HL-60 (cell line): ENCODE data around the gene FOXL2.

Experiments used
- DNase-seq, 2 experiments: peaks; one replicate each; pipeline ENCODE4 v3.0.0-alpha.2; 2010 to 2020; ENCODE audit warnings: low read depth in 1 of 2, low spot score in 1 of 2
- H3K27ac ChIP-seq: fragments of 250-450 bp; sonication (Bioruptor Pico); replicated peaks from 2 replicates; pipeline ENCODE4 v1.5.1; 2020; ENCODE audit warnings: mild to moderate bottlenecking, moderate library complexity
- H3K27me3 ChIP-seq: fragments of 250-450 bp; sonication (Bioruptor Pico); 2 replicates; pipeline ENCODE4 v1.5.1; 2021; ENCODE audit warnings: mild to moderate bottlenecking, moderate library complexity; ENCODE audit not compliant: insufficient read depth, poor library complexity, severe bottlenecking
- H3K4me3 ChIP-seq: replicated peaks from 2 replicates; pipeline ENCODE4 v1.5.1; 2011; ENCODE audit warnings: mild to moderate bottlenecking, control low read depth, low read length; ENCODE audit not compliant: insufficient read depth
- GABPA ChIP-seq: IDR thresholded peaks from 2 replicates; pipeline ENCODE4 v1.6.1; 2012; ENCODE audit warnings: low read depth
- POLR2AphosphoS5 ChIP-seq: IDR thresholded peaks from 2 replicates; pipeline ENCODE4 v1.6.1; 2012; ENCODE audit warnings: low read depth
- SPI1 ChIP-seq: IDR thresholded peaks from 2 replicates; pipeline ENCODE4 v1.6.1; 2012; ENCODE audit warnings: low read depth, mild to moderate bottlenecking, borderline replicate concordance
- TF ChIP-seq, protein P1 (sequence below): IDR thresholded peaks from 2 replicates; pipeline ENCODE4 v1.6.1; 2012; ENCODE audit warnings: low read depth; ENCODE audit not compliant: insufficient replicate concordance
- TF ChIP-seq, protein P2 (sequence below): IDR thresholded peaks from one replicate; pipeline ENCODE4 v1.5.1; 2011; ENCODE audit warnings: low read length, control low read depth, inconsistent platforms; ENCODE audit not compliant: insufficient read depth

The FOXL2 gene

DNA sequence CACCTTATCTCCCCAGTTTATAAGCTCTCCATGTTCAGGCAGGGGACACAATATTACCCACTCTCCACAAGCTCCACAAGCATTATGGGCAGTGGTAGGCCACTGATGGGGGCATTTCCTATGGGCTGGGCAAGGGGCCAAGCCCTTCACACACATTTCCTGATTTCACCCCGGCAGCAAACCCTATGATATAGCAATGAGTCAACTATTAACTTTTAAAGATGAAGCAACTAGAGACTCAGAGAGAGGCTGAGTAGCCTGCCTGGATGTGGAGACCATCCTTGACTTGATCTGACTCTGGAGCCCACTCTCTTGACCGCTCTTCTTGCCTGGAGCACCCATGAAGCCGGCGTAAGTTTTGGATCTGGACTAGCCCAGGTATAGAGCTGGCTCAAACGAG, 27.5 kb upstream of the FOXL2 start:
- H3K27me3 ChIP-seq: peaks cover 3% of the 10 kb centered on the region
- no peak overlapping the region for H3K4me3 ChIP-seq
- no peak overlapping the region for H3K27ac ChIP-seq
- TF ChIP-seq, protein P1, sequence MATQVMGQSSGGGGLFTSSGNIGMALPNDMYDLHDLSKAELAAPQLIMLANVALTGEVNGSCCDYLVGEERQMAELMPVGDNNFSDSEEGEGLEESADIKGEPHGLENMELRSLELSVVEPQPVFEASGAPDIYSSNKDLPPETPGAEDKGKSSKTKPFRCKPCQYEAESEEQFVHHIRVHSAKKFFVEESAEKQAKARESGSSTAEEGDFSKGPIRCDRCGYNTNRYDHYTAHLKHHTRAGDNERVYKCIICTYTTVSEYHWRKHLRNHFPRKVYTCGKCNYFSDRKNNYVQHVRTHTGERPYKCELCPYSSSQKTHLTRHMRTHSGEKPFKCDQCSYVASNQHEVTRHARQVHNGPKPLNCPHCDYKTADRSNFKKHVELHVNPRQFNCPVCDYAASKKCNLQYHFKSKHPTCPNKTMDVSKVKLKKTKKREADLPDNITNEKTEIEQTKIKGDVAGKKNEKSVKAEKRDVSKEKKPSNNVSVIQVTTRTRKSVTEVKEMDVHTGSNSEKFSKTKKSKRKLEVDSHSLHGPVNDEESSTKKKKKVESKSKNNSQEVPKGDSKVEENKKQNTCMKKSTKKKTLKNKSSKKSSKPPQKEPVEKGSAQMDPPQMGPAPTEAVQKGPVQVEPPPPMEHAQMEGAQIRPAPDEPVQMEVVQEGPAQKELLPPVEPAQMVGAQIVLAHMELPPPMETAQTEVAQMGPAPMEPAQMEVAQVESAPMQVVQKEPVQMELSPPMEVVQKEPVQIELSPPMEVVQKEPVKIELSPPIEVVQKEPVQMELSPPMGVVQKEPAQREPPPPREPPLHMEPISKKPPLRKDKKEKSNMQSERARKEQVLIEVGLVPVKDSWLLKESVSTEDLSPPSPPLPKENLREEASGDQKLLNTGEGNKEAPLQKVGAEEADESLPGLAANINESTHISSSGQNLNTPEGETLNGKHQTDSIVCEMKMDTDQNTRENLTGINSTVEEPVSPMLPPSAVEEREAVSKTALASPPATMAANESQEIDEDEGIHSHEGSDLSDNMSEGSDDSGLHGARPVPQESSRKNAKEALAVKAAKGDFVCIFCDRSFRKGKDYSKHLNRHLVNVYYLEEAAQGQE: no peak
- no peak for DNase-seq

DNA sequence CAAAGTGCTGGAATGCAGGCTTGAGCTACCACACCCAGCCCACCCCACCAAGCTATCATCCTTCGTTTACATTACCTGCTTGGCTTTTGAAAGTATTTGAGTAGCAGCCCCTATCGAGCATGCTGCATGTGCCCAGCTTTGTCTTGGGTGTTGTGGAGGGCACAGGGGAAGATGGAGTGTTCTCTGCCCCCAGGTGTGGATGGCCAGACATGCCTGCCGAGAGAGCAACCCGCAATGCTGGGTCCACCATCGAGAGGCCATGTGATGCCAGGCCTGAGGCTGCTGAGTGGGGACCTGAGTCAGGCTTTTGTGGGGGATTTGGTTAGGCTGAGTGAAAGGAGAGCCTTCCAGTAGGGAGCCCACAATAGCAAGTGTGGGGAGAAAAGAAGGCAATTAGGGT, 26.0 kb upstream of the FOXL2 start:
- Histone ChIP-seq H3K4me3 (no peak overlapping the region), H3K27me3 (peaks cover 5% of the 10 kb centered on the region), H3K27ac (no peak overlapping the region)
- TF ChIP-seq, protein P2, sequence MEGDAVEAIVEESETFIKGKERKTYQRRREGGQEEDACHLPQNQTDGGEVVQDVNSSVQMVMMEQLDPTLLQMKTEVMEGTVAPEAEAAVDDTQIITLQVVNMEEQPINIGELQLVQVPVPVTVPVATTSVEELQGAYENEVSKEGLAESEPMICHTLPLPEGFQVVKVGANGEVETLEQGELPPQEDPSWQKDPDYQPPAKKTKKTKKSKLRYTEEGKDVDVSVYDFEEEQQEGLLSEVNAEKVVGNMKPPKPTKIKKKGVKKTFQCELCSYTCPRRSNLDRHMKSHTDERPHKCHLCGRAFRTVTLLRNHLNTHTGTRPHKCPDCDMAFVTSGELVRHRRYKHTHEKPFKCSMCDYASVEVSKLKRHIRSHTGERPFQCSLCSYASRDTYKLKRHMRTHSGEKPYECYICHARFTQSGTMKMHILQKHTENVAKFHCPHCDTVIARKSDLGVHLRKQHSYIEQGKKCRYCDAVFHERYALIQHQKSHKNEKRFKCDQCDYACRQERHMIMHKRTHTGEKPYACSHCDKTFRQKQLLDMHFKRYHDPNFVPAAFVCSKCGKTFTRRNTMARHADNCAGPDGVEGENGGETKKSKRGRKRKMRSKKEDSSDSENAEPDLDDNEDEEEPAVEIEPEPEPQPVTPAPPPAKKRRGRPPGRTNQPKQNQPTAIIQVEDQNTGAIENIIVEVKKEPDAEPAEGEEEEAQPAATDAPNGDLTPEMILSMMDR: no peak
- TF ChIP-seq POLR2AphosphoS5: no peak
- TF ChIP-seq SPI1: no peak
- no peak for TF ChIP-seq GABPA
- TF ChIP-seq, protein P1: no peak
- no peak for DNase-seq

DNA sequence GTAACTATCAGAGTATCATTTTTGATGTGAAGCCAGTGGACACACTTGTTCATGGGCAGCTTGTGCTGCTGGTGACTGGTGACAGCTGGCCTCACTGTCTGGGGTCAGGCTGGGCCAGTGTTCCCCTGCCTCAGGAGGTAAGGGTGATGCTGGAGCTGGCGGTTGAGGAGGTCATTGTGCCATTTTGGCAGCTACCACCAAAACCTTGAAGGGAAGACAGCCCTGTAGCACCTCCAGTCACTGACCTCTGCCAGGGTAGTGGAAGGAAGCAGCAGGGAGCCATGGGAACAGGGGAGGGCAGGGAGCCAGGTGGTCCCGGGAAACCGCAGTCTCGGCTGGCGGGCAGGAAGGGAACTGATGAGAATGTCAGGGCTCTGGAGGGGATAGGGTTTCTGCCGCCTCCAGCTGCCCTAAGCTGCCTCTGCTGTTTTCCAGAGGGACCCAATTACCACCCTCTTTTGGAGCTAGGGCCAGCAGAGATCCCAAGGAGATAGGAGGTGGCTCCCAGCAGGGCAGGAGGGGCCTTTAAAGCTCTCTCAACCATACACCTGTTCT, 24.9 kb upstream of the FOXL2 start:
- no peak for DNase-seq
- no peak for TF ChIP-seq POLR2AphosphoS5
- TF ChIP-seq, protein P2: no peak
- TF ChIP-seq, protein P1: no peak
- TF ChIP-seq GABPA: no peak
- no peak for TF ChIP-seq SPI1
- no peak overlapping the region for H3K27ac ChIP-seq
- no peak overlapping the region for H3K4me3 ChIP-seq
- H3K27me3 ChIP-seq: peaks cover 5% of the 10 kb centered on the region

DNA sequence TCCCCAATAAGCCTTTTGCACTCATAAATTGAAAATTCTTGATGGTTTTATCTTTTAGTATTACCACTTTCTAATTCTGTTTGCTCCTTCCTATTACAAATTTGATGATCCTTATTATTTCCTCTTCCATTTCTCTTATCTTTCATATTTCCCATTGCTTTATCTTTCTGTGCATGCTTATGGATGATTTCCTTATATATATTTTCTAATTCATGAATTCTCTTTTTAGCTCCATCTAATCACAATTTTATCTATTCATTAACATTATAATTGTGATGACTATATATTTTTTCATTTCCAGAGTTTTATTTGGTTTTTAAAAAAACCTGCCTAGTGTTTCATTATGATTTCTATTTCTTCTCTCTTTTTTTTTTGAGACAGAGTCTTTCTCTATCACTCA, 18.0 kb upstream of the FOXL2 start:
- Histone ChIP-seq H3K27ac (no peak overlapping the region), H3K27me3 (peaks cover 15% of the 10 kb centered on the region), H3K4me3 (no peak overlapping the region)
- TF ChIP-seq POLR2AphosphoS5 (no peak), GABPA (no peak), SPI1 (no peak)
- TF ChIP-seq, protein P2: no peak
- TF ChIP-seq, protein P1: no peak
- DNase-seq: no peak
